GM23338 (cell line): ENCODE results near the gene TVP23A. TPM values are rescaled to one million over a fixed set of nuclear protein-coding genes. Genes with fewer than 3 reads are reported as not detected.

Experiments
- ATAC-seq: fragments of 200-7000 bp; cut with Tn5 transposase; 3 replicates; pipeline ENCODE4 v1.9.1; 2020
- DNase-seq: peaks from one replicate; pipeline ENCODE4 v3.0.0-alpha.2; 2015; ENCODE audit warnings: low spot score
- H2AFZ ChIP-seq: fragments of 200-600 bp; sonication (generic); 2 replicates; pipeline ENCODE4 v1.8.0; 2016; ENCODE audit warnings: antibody characterized with exemption, mild to moderate bottlenecking, moderate library complexity
- H3F3A ChIP-seq: fragments of 200-600 bp; sonication (generic); replicated peaks from 2 replicates; pipeline ENCODE4 v1.8.0; 2017; ENCODE audit warnings: antibody characterized with exemption, mixed run types, low read depth
- H3K27ac ChIP-seq: fragments of 200-600 bp; sonication (generic); 2 replicates; pipeline ENCODE4 v1.6.1; 2016; ENCODE audit warnings: low read depth
- H3K27me3 ChIP-seq: fragments of 200-600 bp; sonication (generic); 2 replicates; pipeline ENCODE4 v1.8.0; 2016; ENCODE audit warnings: mild to moderate bottlenecking, mixed run types, moderate library complexity; ENCODE audit not compliant: insufficient read depth
- H3K36me3 ChIP-seq: fragments of 200-600 bp; sonication (generic); 2 replicates; pipeline ENCODE4 v1.8.0; 2016; ENCODE audit warnings: mild to moderate bottlenecking; ENCODE audit not compliant: insufficient read depth
- H3K4me1 ChIP-seq: fragments of 200-600 bp; sonication (generic); 2 replicates; pipeline ENCODE4 v1.8.0; 2016; ENCODE audit warnings: mild to moderate bottlenecking, moderate library complexity; ENCODE audit not compliant: insufficient read depth
- H3K4me2 ChIP-seq: fragments of 200-600 bp; sonication (generic); 2 replicates; pipeline ENCODE4 v1.7.1; 2017; ENCODE audit warnings: mixed run types
- H3K4me3 ChIP-seq: fragments of 200-600 bp; sonication (generic); 2 replicates; pipeline ENCODE4 v1.6.1; 2016; ENCODE audit warnings: mixed run types
- H3K79me2 ChIP-seq: fragments of 200-600 bp; sonication (generic); replicated peaks from 2 replicates; pipeline ENCODE4 v1.8.0; 2017; ENCODE audit warnings: mild to moderate bottlenecking; ENCODE audit not compliant: insufficient read depth
- H3K9me2 ChIP-seq: fragments of 200-600 bp; sonication (generic); 2 replicates; pipeline ENCODE4 v1.8.0; 2017; ENCODE audit not compliant: insufficient read depth
- H4K20me1 ChIP-seq: fragments of 200-600 bp; sonication (generic); replicated peaks from 2 replicates; pipeline ENCODE4 v1.8.0; 2017; ENCODE audit warnings: mild to moderate bottlenecking; ENCODE audit not compliant: insufficient read depth
- H3K27ac Mint-ChIP-seq: 2 replicates; pipeline ENCODE4 v1.8.0; 2020; ENCODE audit warnings: inconsistent platforms, mild to moderate bottlenecking, moderate library complexity, mixed read lengths
- H3K27me3 Mint-ChIP-seq: 3 replicates; pipeline ENCODE4 v1.8.0; 2022; ENCODE audit warnings: low read depth, mild to moderate bottlenecking, moderate library complexity, mixed read lengths, inconsistent platforms; ENCODE audit not compliant: insufficient read depth, poor library complexity
- H3K36me3 Mint-ChIP-seq: 3 replicates; pipeline ENCODE4 v1.8.0; 2021; ENCODE audit warnings: low read depth, mild to moderate bottlenecking, inconsistent platforms, moderate library complexity, mixed read lengths
- H3K4me1 Mint-ChIP-seq: 3 replicates; pipeline ENCODE4 v1.8.0; 2020; ENCODE audit warnings: mild to moderate bottlenecking, inconsistent platforms, mixed read lengths
- H3K4me3 Mint-ChIP-seq: 3 replicates; pipeline ENCODE4 v1.8.0; 2021; ENCODE audit warnings: moderate library complexity, mild to moderate bottlenecking, inconsistent platforms, mixed read lengths
- H3K9me3 Mint-ChIP-seq: 3 replicates; pipeline ENCODE4 v1.8.0; 2020; ENCODE audit warnings: moderate library complexity, mild to moderate bottlenecking, inconsistent platforms, mixed read lengths
- CREB1 ChIP-seq: fragments of 250-450 bp; sonication (Bioruptor Pico); IDR thresholded peaks from 2 replicates; pipeline ENCODE4 v1.5.0; 2020; ENCODE audit warnings: low read depth, mild to moderate bottlenecking, moderate library complexity
- ETS1 ChIP-seq: IDR thresholded peaks from 2 replicates; pipeline ENCODE4 v1.6.1; 2016; ENCODE audit warnings: antibody characterized with exemption
- EZH2 ChIP-seq: fragments of 200-600 bp; sonication (generic); IDR thresholded peaks from one replicate; pipeline ENCODE4 v1.8.0; 2017; ENCODE audit warnings: antibody characterized with exemption, mild to moderate bottlenecking, low read depth; ENCODE audit not compliant: unreplicated experiment
- JUNB ChIP-seq: IDR thresholded peaks from one replicate; pipeline ENCODE4 v1.6.1; 2016; ENCODE audit warnings: antibody characterized with exemption; ENCODE audit not compliant: unreplicated experiment
- NANOG ChIP-seq: IDR thresholded peaks from 2 replicates; pipeline ENCODE4 v1.6.1; 2016; ENCODE audit warnings: antibody characterized with exemption, borderline replicate concordance
- REST ChIP-seq: IDR thresholded peaks from one replicate; pipeline ENCODE4 v1.6.1; 2018; ENCODE audit warnings: antibody characterized with exemption; ENCODE audit not compliant: unreplicated experiment
- STAT1 ChIP-seq: IDR thresholded peaks from one replicate; pipeline ENCODE4 v1.6.1; 2016; ENCODE audit warnings: antibody characterized with exemption; ENCODE audit not compliant: unreplicated experiment
- ZNF114 ChIP-seq: fragments of 250-450 bp; sonication (Bioruptor Pico); IDR thresholded peaks from 2 replicates; pipeline ENCODE4 v1.5.0; 2020; ENCODE audit warnings: mild to moderate bottlenecking, moderate library complexity
- ZNF331 ChIP-seq: fragments of 250-450 bp; sonication (Bioruptor Pico); IDR thresholded peaks from 2 replicates; pipeline ENCODE4 v1.5.0; 2020; ENCODE audit warnings: low read depth, mild to moderate bottlenecking, moderate library complexity
- polyA plus RNA-seq: library from polyadenylated mRNA; unstranded; fragments of >200 nt; fragmentation: Nextera tagmentation; extraction: Ambion mirVana; gene quantifications from 2 replicates; pipeline ENCODE4 v1.2.1, GENCODE V29; 2016
- total RNA-seq: library from RNA; depleted of rRNA; stranded (reverse); fragments of >200 nt; shearing (Covaris generic); gene quantifications from 2 replicates; pipeline ENCODE4 v1.2.3, GENCODE V29; 2014
- TF ChIP-seq, protein P1 (sequence below), 2 experiments: fragments of 200-600 bp in 1 of 2; sonication (generic) in 1 of 2; conservative IDR thresholded peaks; 2 replicates each; pipeline versions ENCODE4 v1.5.1 to v1.6.1; 2016 to 2017; ENCODE audit warnings: antibody characterized with exemption in 2 of 2, low read depth in 2 of 2, mild to moderate bottlenecking in 2 of 2, moderate library complexity in 1 of 2

Gene TVP23A
- total and polyA plus RNA-seq, 2 experiments from 2014 or later, result 2.8 to 4.5 TPM

DNA sequence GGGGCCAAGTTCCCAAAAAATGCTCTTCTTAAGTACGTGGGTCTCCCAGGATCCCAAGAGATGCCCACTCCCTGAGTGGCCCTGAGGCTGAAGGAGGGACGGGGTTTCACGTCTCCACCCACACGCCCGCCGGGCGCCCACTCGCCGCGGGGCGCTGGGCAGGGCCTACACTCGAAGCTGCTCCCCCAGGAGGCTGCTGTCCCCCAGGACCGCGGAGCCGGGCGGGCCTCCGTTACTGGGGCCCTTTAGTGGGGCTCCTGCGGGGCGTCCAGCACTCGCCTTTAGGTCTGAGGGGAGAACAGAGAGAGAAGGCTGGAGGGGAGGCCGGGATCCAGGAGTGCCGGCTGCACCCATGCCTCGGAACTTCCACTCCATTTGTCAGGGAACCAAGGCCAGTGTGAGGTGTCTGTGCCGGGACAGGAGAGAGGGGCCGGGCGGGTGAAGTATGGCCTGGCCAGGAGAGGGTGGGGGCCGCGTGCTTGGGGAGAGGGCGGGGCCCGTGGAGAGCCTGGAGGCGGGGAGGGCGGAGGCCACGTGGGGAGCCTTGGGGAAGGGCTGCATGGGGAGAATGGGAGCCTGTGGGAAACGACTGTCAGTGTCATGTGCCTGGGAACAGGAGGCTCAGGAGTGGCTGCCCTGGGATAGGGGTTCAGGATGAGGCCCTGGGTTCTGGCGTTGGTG, 56.1 kb downstream of the TVP23A start:
- no peaks in the 10 kb centered on the region; the same call in 1 of the 2 replicates for H4K20me1 ChIP-seq
- peak; percentile 45; the same call in 2 of the 3 replicates for ATAC-seq
- peaks cover 62% of the 10 kb centered on the region for H3K36me3 Mint-ChIP-seq

DNA sequence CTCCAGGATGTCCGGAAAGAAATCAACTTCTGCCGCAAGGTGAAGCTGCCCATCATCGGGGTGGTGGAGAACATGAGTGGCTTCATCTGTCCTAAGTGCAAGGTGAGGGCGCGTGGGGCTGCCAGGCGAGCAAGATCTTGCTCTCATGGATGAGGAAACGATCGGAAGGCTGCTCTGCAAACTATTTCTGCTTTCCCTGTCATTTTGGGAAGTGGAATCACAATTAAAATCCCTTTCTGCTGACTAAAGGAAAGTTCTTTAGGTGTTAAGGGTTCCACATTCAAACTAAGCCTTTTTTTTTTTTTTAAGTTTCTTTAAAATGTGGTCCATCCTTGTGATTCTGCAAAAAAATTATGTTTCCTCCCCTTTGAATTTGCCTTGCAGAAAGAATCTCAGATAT, 57.2 kb downstream of the TVP23A start:
- Mint-ChIP-seq H3K27me3 (peaks cover 5% of the 10 kb centered on the region), H3K36me3 (peaks cover 65% of the 10 kb centered on the region), H3K27ac (no peak overlapping the region), H3K4me1 (no peaks in the 10 kb centered on the region), H3K4me3 (no peak overlapping the region), H3K9me3 (no peaks in the 10 kb centered on the region; the same call in 2 of the 3 replicates)
- H4K20me1 ChIP-seq, result no peaks in the 10 kb centered on the region; the same call in 1 of the 2 replicates
- no peak for ATAC-seq
- no peak overlapping the region for H2AFZ ChIP-seq
- no peaks in the 10 kb centered on the region for H3K27me3 ChIP-seq
- no peaks in the 10 kb centered on the region for H3K79me2 ChIP-seq
- H3K9me2 ChIP-seq, result no peaks in the 10 kb centered on the region
- no peaks in the 10 kb centered on the region for H3K4me1 ChIP-seq
- DNase-seq, result no peak
- no peak overlapping the region for H3K4me3 ChIP-seq
- no peak for TF ChIP-seq ZNF331
- H3K27ac ChIP-seq, result no peak overlapping the region
- H3K4me2 ChIP-seq, result no peak overlapping the region
- H3F3A ChIP-seq, result no peaks in the 10 kb centered on the region
- no peaks in the 10 kb centered on the region; the same call in 1 of the 2 replicates for H3K36me3 ChIP-seq

More for the DNA sequence above, 56.1 kb downstream of the TVP23A start:
- H3K4me3 ChIP-seq, result no peak overlapping the region
- H3K27me3 ChIP-seq, result no peaks in the 10 kb centered on the region
- no peaks in the 10 kb centered on the region for H3K9me2 ChIP-seq
- TF ChIP-seq EZH2 (no peak), ZNF114 (CRISPR knock-in tag) (no peak)
- TF ChIP-seq, protein P1, sequence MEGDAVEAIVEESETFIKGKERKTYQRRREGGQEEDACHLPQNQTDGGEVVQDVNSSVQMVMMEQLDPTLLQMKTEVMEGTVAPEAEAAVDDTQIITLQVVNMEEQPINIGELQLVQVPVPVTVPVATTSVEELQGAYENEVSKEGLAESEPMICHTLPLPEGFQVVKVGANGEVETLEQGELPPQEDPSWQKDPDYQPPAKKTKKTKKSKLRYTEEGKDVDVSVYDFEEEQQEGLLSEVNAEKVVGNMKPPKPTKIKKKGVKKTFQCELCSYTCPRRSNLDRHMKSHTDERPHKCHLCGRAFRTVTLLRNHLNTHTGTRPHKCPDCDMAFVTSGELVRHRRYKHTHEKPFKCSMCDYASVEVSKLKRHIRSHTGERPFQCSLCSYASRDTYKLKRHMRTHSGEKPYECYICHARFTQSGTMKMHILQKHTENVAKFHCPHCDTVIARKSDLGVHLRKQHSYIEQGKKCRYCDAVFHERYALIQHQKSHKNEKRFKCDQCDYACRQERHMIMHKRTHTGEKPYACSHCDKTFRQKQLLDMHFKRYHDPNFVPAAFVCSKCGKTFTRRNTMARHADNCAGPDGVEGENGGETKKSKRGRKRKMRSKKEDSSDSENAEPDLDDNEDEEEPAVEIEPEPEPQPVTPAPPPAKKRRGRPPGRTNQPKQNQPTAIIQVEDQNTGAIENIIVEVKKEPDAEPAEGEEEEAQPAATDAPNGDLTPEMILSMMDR (conservative IDR thresholded peaks at IDR 0.05; ENCODE audit: low read depth in 2 of 2), result no peak
- DNase-seq, result no peak
- no peaks in the 10 kb centered on the region for H3K4me1 Mint-ChIP-seq
- no peak overlapping the region for H3K4me3 Mint-ChIP-seq
- H3K9me3 Mint-ChIP-seq, result no peaks in the 10 kb centered on the region; the same call in 2 of the 3 replicates
- H3K4me1 ChIP-seq, result no peaks in the 10 kb centered on the region
- H3K4me2 ChIP-seq, result no peak overlapping the region
- no peaks in the 10 kb centered on the region for H3K79me2 ChIP-seq
- H3K36me3 ChIP-seq, result no peaks in the 10 kb centered on the region; the same call in 1 of the 2 replicates
- no peak overlapping the region for H2AFZ ChIP-seq
- H3K27ac ChIP-seq, result no peak overlapping the region
- H3K27ac Mint-ChIP-seq, result no peak overlapping the region
- peaks cover 5% of the 10 kb centered on the region for H3K27me3 Mint-ChIP-seq
- H3F3A ChIP-seq, result no peaks in the 10 kb centered on the region

- Mint-ChIP-seq H3K9me3 (no peaks in the 10 kb centered on the region; the same call in 2 of the 3 replicates), H3K4me1 (no peaks in the 10 kb centered on the region), H3K27me3 (peaks cover 5% of the 10 kb centered on the region), H3K4me3 (no peak overlapping the region), H3K36me3 (peaks cover 64% of the 10 kb centered on the region), H3K27ac (no peak overlapping the region)
- no peaks in the 10 kb centered on the region for H3K27me3 ChIP-seq
- H3K79me2 ChIP-seq, result no peaks in the 10 kb centered on the region
- H3K4me2 ChIP-seq, result no peak overlapping the region
- no peak for DNase-seq
- H2AFZ ChIP-seq, result no peak overlapping the region
- no peaks in the 10 kb centered on the region for H3K9me2 ChIP-seq
- H4K20me1 ChIP-seq, result no peaks in the 10 kb centered on the region; the same call in 1 of the 2 replicates
- H3K4me1 ChIP-seq, result no peaks in the 10 kb centered on the region
- H3K27ac ChIP-seq, result no peak overlapping the region
- H3K36me3 ChIP-seq, result no peaks in the 10 kb centered on the region; the same call in 1 of the 2 replicates
- no peak for ATAC-seq
- no peaks in the 10 kb centered on the region for H3F3A ChIP-seq
- H3K4me3 ChIP-seq, result no peak overlapping the region
- TF ChIP-seq JUNB, result no peak
- no peak for TF ChIP-seq ZNF114 (CRISPR knock-in tag)
- no peak for TF ChIP-seq ETS1
- no peak for TF ChIP-seq EZH2
- TF ChIP-seq ZNF331, result no peak
- no peak for TF ChIP-seq REST
- no peak for TF ChIP-seq STAT1
- no peak for TF ChIP-seq CREB1
- no peak for TF ChIP-seq NANOG
Observed at GRCh38 chr16:10760858-10761257, 57.7 kb downstream of the TVP23A start.
